GM12878 (cell line): Measurements from ENCODE around the gene MAGI1. TPM values are rescaled to one million over a fixed set of nuclear protein-coding genes. Genes with fewer than 3 reads are reported as not detected.
"Not testable (repeated sequence)": the region's sequence is repeated elsewhere in the genome, so short reads cannot be mapped to it uniquely, and the experiment has no call there.

Source experiments
- ATAC-seq: fragments of 200-7000 bp; cut with Tn5 transposase; 3 replicates; pipeline ENCODE4 v1.9.1; 2020; ENCODE audit warnings: mild to moderate bottlenecking, moderate library complexity
- BruUV-seq: library from RNA; stranded (reverse); fragments of 400-500 nt; replicated peaks from 2 replicates; lab custom pipeline; 2021; lab: Mats Ljungman, UMichigan
- CTCF ChIA-PET: fragments of 300-600 bp; sonication (Branson Sonifier 250); formaldehyde crosslinking; extraction: SDS; loops from one replicate; lab custom pipeline; 2021; ENCODE audit warnings: inconsistent platforms; lab: Yijun Ruan, JAX
- POLR2A ChIA-PET: fragments of 350-600 bp; formaldehyde crosslinking; extraction: SDS; loops from one replicate; lab custom pipeline; 2021; ENCODE audit warnings: inconsistent platforms; lab: Charles Lee
- RAD21 ChIA-PET: fragments of 300-600 bp; sonication (Branson Sonifier 250); formaldehyde crosslinking; loops from one replicate; lab custom pipeline; 2023; ENCODE audit warnings: antibody characterized with exemption; ENCODE audit not compliant: unreplicated experiment; lab: Charles Lee
- SMC1A ChIA-PET: fragments of 300-600 bp; sonication (Branson Sonifier 250); formaldehyde crosslinking; loops from one replicate; lab custom pipeline; 2023; ENCODE audit not compliant: unreplicated experiment, uncharacterized antibody; lab: Charles Lee
- DNase-seq: peaks from one replicate; pipeline ENCODE4 v3.0.0-alpha.2; 2011; ENCODE audit warnings: low read depth, low spot score
- FAIRE-seq: peaks from 3 replicates; lab custom pipeline; 2011; peaks lifted over from hg19 to GRCh38; lab: Jason Lieb, UNC
- H2AFZ ChIP-seq: 2 replicates; pipeline ENCODE4 v1.6.0; 2011; ENCODE audit warnings: low read depth, low read length, control low read depth; ENCODE audit not compliant: control insufficient read depth
- H3K27ac ChIP-seq: 2 replicates; pipeline ENCODE4 v1.5.1; 2011; ENCODE audit warnings: control low read depth; ENCODE audit not compliant: control insufficient read depth, insufficient read depth
- H3K27me3 ChIP-seq, 2 experiments: replicated peaks in 1 of 2; 2 replicates each; pipeline versions ENCODE4 v1.6.0 to v1.6.1; 2011; ENCODE audit warnings: low read length in 1 of 2; ENCODE audit not compliant: control insufficient read depth in 2 of 2, insufficient read depth in 2 of 2
- H3K36me3 ChIP-seq, 2 experiments: 2 replicates each; pipeline ENCODE4 v1.5.1; 2011; ENCODE audit warnings: low read length in 1 of 2; ENCODE audit not compliant: control insufficient read depth in 2 of 2, insufficient read depth in 2 of 2
- H3K4me1 ChIP-seq: 2 replicates; pipeline ENCODE4 v1.6.1; 2011; ENCODE audit warnings: mild to moderate bottlenecking, low read length, moderate library complexity, mixed read lengths; ENCODE audit not compliant: control insufficient read depth, insufficient read depth
- H3K4me2 ChIP-seq: 2 replicates; pipeline ENCODE4 v1.6.0; 2011; ENCODE audit warnings: control low read depth; ENCODE audit not compliant: control insufficient read depth, insufficient read depth
- H3K4me3 ChIP-seq: fragments of 200-600 bp; sonication (generic); 2 replicates; pipeline ENCODE4 v1.5.1; 2016
- H3K79me2 ChIP-seq: 2 replicates; pipeline ENCODE4 v1.6.0; 2011; ENCODE audit warnings: low read length; ENCODE audit not compliant: control insufficient read depth, insufficient read depth
- H3K9ac ChIP-seq: 2 replicates; pipeline ENCODE4 v1.8.0; 2011; ENCODE audit warnings: low read length, control low read depth, mixed read lengths; ENCODE audit not compliant: control insufficient read depth, insufficient read depth
- H3K9me3 ChIP-seq: replicated peaks from 3 replicates; pipeline ENCODE4 v1.5.1; 2011; ENCODE audit warnings: mild to moderate bottlenecking, low read length; ENCODE audit not compliant: control insufficient read depth, insufficient read depth
- H4K20me1 ChIP-seq: 2 replicates; pipeline ENCODE4 v1.6.0; 2011; ENCODE audit not compliant: control insufficient read depth, insufficient read depth
- EGR1 ChIP-seq, 2 experiments: IDR thresholded peaks; 1 replicate in 1 of 2; 2 replicates in 1 of 2; pipeline ENCODE4 v1.6.1; 2011 to 2012; ENCODE audit warnings: low read depth in 2 of 2, low read length in 2 of 2, borderline replicate concordance in 1 of 2, mild to moderate bottlenecking in 1 of 2, moderate library complexity in 1 of 2
- JUNB ChIP-seq: IDR thresholded peaks from 2 replicates; pipeline ENCODE4 v1.6.1; 2016; ENCODE audit warnings: antibody characterized with exemption, mild to moderate bottlenecking
- MEF2B ChIP-seq: fragments of 450-650 bp; IDR thresholded peaks from 2 replicates; pipeline ENCODE4 v1.6.1; 2018; ENCODE audit warnings: mild to moderate bottlenecking, moderate library complexity; ENCODE audit not compliant: partially characterized antibody, poor library complexity, severe bottlenecking
- MYC ChIP-seq: IDR thresholded peaks from 2 replicates; pipeline ENCODE4 v1.6.1; 2011; ENCODE audit warnings: mild to moderate bottlenecking, low read length, moderate library complexity, inconsistent platforms; ENCODE audit not compliant: insufficient read depth, insufficient replicate concordance, insufficient read length, severe bottlenecking
- NFYA ChIP-seq: IDR thresholded peaks from 2 replicates; pipeline ENCODE4 v1.6.1; 2011; ENCODE audit warnings: low read depth, mild to moderate bottlenecking, low read length, improper control_type of control experiment, borderline replicate concordance
- PAX5 ChIP-seq: IDR thresholded peaks from 2 replicates; pipeline ENCODE4 v1.6.1; 2011; ENCODE audit warnings: low read depth, low read length, borderline replicate concordance
- PML ChIP-seq: IDR thresholded peaks from 2 replicates; pipeline ENCODE4 v1.6.1; 2012; ENCODE audit warnings: low read length, inconsistent platforms
- SMAD5 ChIP-seq: IDR thresholded peaks from 2 replicates; pipeline ENCODE4 v1.6.1; 2016; ENCODE audit warnings: antibody characterized with exemption, low read depth
- SUPT20H ChIP-seq: IDR thresholded peaks from 2 replicates; pipeline ENCODE4 v1.6.1; 2011; ENCODE audit warnings: low read depth, mild to moderate bottlenecking, low read length, moderate library complexity, borderline replicate concordance; ENCODE audit not compliant: control insufficient read depth
- ZNF384 ChIP-seq: IDR thresholded peaks from 2 replicates; pipeline ENCODE4 v1.6.1; 2012; ENCODE audit warnings: low read depth, mild to moderate bottlenecking, low read length, improper control_type of control experiment, borderline replicate concordance
- WGBS: methylation state at CpG from one replicate; pipeline ENCODE4 v1.1.6; 2016; ENCODE audit warnings: low lambda C conversion rate; ENCODE audit not compliant: insufficient replicate concordance, insufficient coverage; ENCODE audit errors: missing lambda C conversion rate; 5-methylcytosine and 5-hydroxymethylcytosine counted together
- in situ Hi-C: fragments of 300-500 bp; cut with MboI; formaldehyde crosslinking; loops from 9 replicates; pipeline ENCODE4 v1.14.3; 2018; ENCODE audit warnings: mixed read lengths
- intact Hi-C: fragments of 100-400 bp; cut with micrococcal nuclease; formaldehyde crosslinking; loops from one replicate; pipeline ENCODE4 v1.14.2; 2022; ENCODE audit not compliant: unreplicated experiment
- polyA plus RNA-seq, 11 experiments: library from polyadenylated mRNA; depleted of rRNA in 4 of 11; unstranded in 6 of 11; stranded (reverse) in 5 of 11; fragments of >200 nt; fragmentation: Nextera tagmentation in 4 of 11; fragmentation: Illumina TruSeq in 1 of 11; extraction: Ambion mirVana in 4 of 11; extraction: Trizol in 1 of 11; gene quantifications; 1 replicate in 1 of 11; 2 replicates in 10 of 11; pipeline versions ENCODE4 v1.2.1 to v1.2.3, GENCODE V29; 2011 to 2016; ENCODE audit warnings: inconsistent platforms in 2 of 11, missing spikeins in 2 of 11, low read depth in 1 of 11
- total RNA-seq, 4 experiments: library from RNA; depleted of rRNA in 3 of 4; stranded (reverse); fragments of >200 nt in 3 of 4; fragmentation: Illumina TruSeq in 1 of 4; extraction: Trizol in 1 of 4; gene quantifications; 2 replicates each; pipeline versions ENCODE4 v1.2.1 to v1.2.3, GENCODE V29; 2013 to 2021
- TF ChIP-seq, protein P1 (sequence below): fragments of 450-650 bp; IDR thresholded peaks from 2 replicates; pipeline ENCODE4 v1.6.1; 2017; ENCODE audit warnings: antibody characterized with exemption, mild to moderate bottlenecking, moderate library complexity
- TF ChIP-seq, protein P2 (sequence below): fragments of 450-650 bp; IDR thresholded peaks from 2 replicates; pipeline ENCODE4 v1.6.1; 2016; ENCODE audit warnings: mild to moderate bottlenecking

Gene MAGI1
- total and polyA plus RNA-seq, 10 of the 15 experiments (the other 5 are each of a cell fraction or from before 2014, with no cell fraction given): 0.02 to 3.3 (median 0.29) TPM; not detected in 1

DNA sequence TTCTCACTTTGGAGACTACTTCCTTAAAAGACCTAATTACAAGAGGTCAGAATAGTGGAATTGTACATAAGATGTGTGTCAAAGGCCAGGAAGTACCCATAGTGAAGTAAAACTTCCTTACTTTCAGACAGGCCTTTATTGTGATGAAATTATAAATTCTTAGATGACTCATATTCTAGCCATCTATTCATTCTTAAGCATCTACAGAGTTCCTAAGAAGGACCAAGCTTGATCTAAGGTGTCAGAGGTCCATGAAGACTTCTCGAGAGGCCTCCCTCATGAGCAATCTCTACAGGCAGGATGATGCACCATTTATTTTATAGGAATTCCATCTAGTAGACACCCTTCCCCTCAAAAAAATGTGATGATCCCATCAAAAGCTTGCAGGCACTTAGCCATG, 493.3 kb downstream of the MAGI1 start (continued):
- TF ChIP-seq, protein P1, sequence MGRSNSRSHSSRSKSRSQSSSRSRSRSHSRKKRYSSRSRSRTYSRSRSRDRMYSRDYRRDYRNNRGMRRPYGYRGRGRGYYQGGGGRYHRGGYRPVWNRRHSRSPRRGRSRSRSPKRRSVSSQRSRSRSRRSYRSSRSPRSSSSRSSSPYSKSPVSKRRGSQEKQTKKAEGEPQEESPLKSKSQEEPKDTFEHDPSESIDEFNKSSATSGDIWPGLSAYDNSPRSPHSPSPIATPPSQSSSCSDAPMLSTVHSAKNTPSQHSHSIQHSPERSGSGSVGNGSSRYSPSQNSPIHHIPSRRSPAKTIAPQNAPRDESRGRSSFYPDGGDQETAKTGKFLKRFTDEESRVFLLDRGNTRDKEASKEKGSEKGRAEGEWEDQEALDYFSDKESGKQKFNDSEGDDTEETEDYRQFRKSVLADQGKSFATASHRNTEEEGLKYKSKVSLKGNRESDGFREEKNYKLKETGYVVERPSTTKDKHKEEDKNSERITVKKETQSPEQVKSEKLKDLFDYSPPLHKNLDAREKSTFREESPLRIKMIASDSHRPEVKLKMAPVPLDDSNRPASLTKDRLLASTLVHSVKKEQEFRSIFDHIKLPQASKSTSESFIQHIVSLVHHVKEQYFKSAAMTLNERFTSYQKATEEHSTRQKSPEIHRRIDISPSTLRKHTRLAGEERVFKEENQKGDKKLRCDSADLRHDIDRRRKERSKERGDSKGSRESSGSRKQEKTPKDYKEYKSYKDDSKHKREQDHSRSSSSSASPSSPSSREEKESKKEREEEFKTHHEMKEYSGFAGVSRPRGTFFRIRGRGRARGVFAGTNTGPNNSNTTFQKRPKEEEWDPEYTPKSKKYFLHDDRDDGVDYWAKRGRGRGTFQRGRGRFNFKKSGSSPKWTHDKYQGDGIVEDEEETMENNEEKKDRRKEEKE: no peak
- no peak for TF ChIP-seq JUNB

DNA sequence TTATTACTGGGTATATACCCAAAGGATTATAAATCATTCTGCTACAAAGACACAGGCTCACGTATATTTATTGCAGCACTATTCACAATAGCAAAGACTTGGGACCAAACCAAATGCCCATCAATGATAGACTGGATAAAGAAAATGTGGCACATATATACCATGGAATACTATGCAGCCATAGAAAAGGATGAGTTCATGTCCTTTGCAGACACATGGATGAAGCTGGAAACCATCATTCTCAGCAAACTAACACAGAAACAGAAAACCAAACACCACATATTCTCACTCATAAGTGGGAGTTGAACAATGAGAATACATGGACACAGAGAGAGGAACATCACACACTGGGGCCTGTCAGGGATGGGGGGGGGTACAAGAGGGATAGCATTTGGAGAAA, 495.3 kb downstream of the MAGI1 start:
- in situ Hi-C loops, H2AFZ ChIP-seq, H3K4me2 ChIP-seq, H3K4me3 ChIP-seq, H3K79me2 ChIP-seq, H3K27me3 ChIP-seq, intact Hi-C loops, RAD21 ChIA-PET, BruUV-seq, CTCF ChIA-PET, H3K9ac ChIP-seq, H3K36me3 ChIP-seq, ATAC-seq, H3K27ac ChIP-seq, POLR2A ChIA-PET, H3K9me3 ChIP-seq, SMC1A ChIA-PET, DNase-seq, FAIRE-seq, H4K20me1 ChIP-seq, H3K4me1 ChIP-seq: not testable (repeated sequence)
- 5% methylated on average over 1 of the region's 1 CpG for WGBS

DNA sequence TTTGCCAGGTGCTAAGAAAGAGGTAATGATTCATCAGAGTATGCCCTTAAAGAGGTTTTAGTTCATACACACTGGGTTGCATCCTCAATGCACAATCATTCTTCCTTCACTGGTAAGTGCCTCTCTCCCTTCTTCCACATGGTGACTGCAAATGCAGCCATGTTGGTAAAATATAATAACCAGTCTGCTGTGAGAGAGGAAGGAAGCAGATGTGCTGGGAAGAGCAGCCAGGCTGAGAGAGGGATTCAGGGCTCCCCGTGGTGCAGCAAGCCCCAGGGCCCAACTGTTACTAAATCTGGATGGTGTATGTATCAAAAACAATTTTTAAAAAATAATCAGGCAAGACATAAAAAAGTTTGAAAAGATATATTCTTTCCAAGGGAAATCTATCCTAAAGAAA, 498.1 kb downstream of the MAGI1 start:
- ChIA-PET CTCF (no interaction called here), RAD21 (no interaction called here), SMC1A (no interaction called here), POLR2A (no interaction called here)
- no TSS peak for BruUV-seq
- Histone ChIP-seq H2AFZ (no peak overlapping the region), H4K20me1 (no peaks in the 10 kb centered on the region), H3K79me2 (no peaks in the 10 kb centered on the region), H3K9ac (no peak overlapping the region), H3K27me3 (no peaks in the 10 kb centered on the region), H3K9me3 (no peaks in the 10 kb centered on the region), H3K4me1 (no peaks in the 10 kb centered on the region), H3K27ac (no peak overlapping the region), H3K36me3 (no peaks in the 10 kb centered on the region), H3K4me3 (no peak overlapping the region), H3K4me2 (no peak overlapping the region)
- DNase-seq (no peak), ATAC-seq (no peak), FAIRE-seq (no peak)
- in situ Hi-C loops: no loop called here
- 0% methylated on average over 1 of the region's 1 CpG for WGBS
- intact Hi-C loops: no loop called here
- TF ChIP-seq NFYA: no peak
- TF ChIP-seq, protein P2, sequence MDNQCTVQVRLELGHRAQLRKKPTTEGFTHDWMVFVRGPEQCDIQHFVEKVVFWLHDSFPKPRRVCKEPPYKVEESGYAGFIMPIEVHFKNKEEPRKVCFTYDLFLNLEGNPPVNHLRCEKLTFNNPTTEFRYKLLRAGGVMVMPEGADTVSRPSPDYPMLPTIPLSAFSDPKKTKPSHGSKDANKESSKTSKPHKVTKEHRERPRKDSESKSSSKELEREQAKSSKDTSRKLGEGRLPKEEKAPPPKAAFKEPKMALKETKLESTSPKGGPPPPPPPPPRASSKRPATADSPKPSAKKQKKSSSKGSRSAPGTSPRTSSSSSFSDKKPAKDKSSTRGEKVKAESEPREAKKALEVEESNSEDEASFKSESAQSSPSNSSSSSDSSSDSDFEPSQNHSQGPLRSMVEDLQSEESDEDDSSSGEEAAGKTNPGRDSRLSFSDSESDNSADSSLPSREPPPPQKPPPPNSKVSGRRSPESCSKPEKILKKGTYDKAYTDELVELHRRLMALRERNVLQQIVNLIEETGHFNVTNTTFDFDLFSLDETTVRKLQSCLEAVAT: no peak
- no peak for TF ChIP-seq SMAD5
- TF ChIP-seq MEF2B: no peak
- no peak for TF ChIP-seq PAX5
- TF ChIP-seq MYC: no peak
- no peak for TF ChIP-seq PML
- TF ChIP-seq ZNF384: no peak
- no peak for TF ChIP-seq EGR1 (IDR thresholded peaks at IDR 0.05; ENCODE audit: borderline replicate concordance in 1 of 2, low read depth in 2 of 2, low read length in 2 of 2)
- no peak for TF ChIP-seq SUPT20H
